Transverse colon (tissue), 4 donors: Measurements from ENCODE around the gene OVCH2. TPM values are rescaled to one million over a fixed set of nuclear protein-coding genes. Genes with fewer than 3 reads are reported as not detected.
"Not testable (repeated sequence)": the region's sequence is repeated elsewhere in the genome, so short reads cannot be mapped to it uniquely, and the experiment has no call there.

Source experiments
- DNase-seq: peaks from one replicate; pipeline ENCODE4 v3.0.0-alpha.2; 2019
- H3K27ac ChIP-seq, 4 donors: fragments of 200-600 bp; sonication (generic); 2 replicates each; pipeline ENCODE4 v1.5.1; 2016 to 2018; ENCODE audit warnings: inconsistent platforms in 4 of 4
- H3K27me3 ChIP-seq: fragments of 200-600 bp; sonication (generic); 2 replicates; pipeline ENCODE4 v1.5.1; 2017; ENCODE audit warnings: inconsistent platforms
- H3K36me3 ChIP-seq, 4 donors: fragments of 200-600 bp; sonication (generic); 2 replicates each; pipeline ENCODE4 v1.5.1; 2017 to 2019; ENCODE audit warnings: inconsistent platforms in 4 of 4
- H3K4me1 ChIP-seq, 4 donors: fragments of 200-600 bp; sonication (generic); 2 replicates each; pipeline ENCODE4 v1.5.1; 2017 to 2020; ENCODE audit warnings: inconsistent platforms in 4 of 4
- H3K4me3 ChIP-seq, 4 donors: fragments of 200-600 bp; sonication (generic); 1 replicate in 1 of 4; 2 replicates in 3 of 4; pipeline versions ENCODE4 v1.5.1 to v1.6.1; 2017 to 2019; ENCODE audit warnings: inconsistent platforms in 4 of 4
- H3K9me3 ChIP-seq, 2 donors: fragments of 200-600 bp; sonication (generic); 2 replicates each; pipeline ENCODE4 v1.5.1; 2017 to 2019; ENCODE audit warnings: inconsistent platforms in 2 of 2
- CTCF ChIP-seq, 5 experiments: fragments of 200-600 bp in 3 of 5; fragments of 450-650 bp in 2 of 5; sonication (generic) in 3 of 5; IDR thresholded peaks; 1 replicate in 2 of 5; 2 replicates in 3 of 5; pipeline ENCODE4 v1.5.1; 2016 to 2017; ENCODE audit warnings: antibody characterized with exemption in 5 of 5, inconsistent platforms in 3 of 5, mild to moderate bottlenecking in 2 of 5, moderate library complexity in 1 of 5
- EP300 ChIP-seq: sonication (generic); formaldehyde crosslinking; IDR thresholded peaks from one replicate; pipeline ENCODE4 v1.6.1; 2017; ENCODE audit warnings: antibody characterized with exemption, low read depth
- POLR2A ChIP-seq: fragments of 450-650 bp; IDR thresholded peaks from one replicate; pipeline ENCODE4 v1.6.1; 2016; ENCODE audit warnings: antibody characterized with exemption, mild to moderate bottlenecking, moderate library complexity
- POLR2AphosphoS5 ChIP-seq, 3 donors: sonication (generic); formaldehyde crosslinking; IDR thresholded peaks; one replicate each; pipeline ENCODE4 v1.6.1; 2016; ENCODE audit warnings: antibody characterized with exemption in 3 of 3
- WGBS, 2 donors: methylation state at CpG; one replicate each; pipeline ENCODE4 v1.1.5; 2018; ENCODE audit warnings: low coverage in 1 of 2; 5-methylcytosine and 5-hydroxymethylcytosine counted together
- in situ Hi-C, 4 donors: fragments of 200-750 bp; cut with MboI; loops; one replicate each; pipeline versions ENCODE4 v1.15.0 to v1.15.1; 2017; ENCODE audit warnings: low sequenced_read_pairs in 3 of 4, low pct_ligation_motif_present in 1 of 4, low pct_unique_long_range_greater_than_20kb in 1 of 4
- intact Hi-C: fragments of 100-400 bp; cut with DNase I; formaldehyde crosslinking; loops from one replicate; pipeline ENCODE4 v1.15.1; 2023; ENCODE audit warnings: low total_unique reads
- total RNA-seq, 4 donors: library from RNA; depleted of rRNA; stranded (reverse); fragments of >200 nt; gene quantifications; one replicate each; pipeline ENCODE4 v1.1.0, GENCODE V29; 2016

OVCH2 gene
- total RNA-seq, result not detected

- Histone ChIP-seq H3K36me3 (no peaks in the 10 kb centered on the region), H3K4me3 (no peak within 1 kb of the TSS), H3K27ac (no peak within 1 kb of the TSS), H3K9me3 (no peaks in the 10 kb centered on the region), H3K4me1 (no peaks in the 10 kb centered on the region), H3K27me3 (no peaks in the 10 kb centered on the region)
- in situ Hi-C loops, result no loop called here
- no peak for DNase-seq
- intact Hi-C loops, result no loop called here
- TF ChIP-seq CTCF (IDR thresholded peaks at IDR 0.05) (no peak), EP300 (no peak), POLR2A (no peak), POLR2AphosphoS5 (IDR thresholded peaks at IDR 0.05) (no peak)
- WGBS, 2 donors, result 54 to 67% methylated on average over 2 of the region's 2 CpGs
Observed at GRCh38 chr11:7706377-7706776, at the start of gene OVCH2. TSS of gene OVCH2 (minus strand) at chr11:7706477. CDS start at chr11:7706394, 83 bp downstream.

- 75 to 76% methylated on average over 2 of the region's 2 CpGs for WGBS, 2 donors
Observed at GRCh38 chr11:7749456-7749855, 43.2 kb upstream of the OVCH2 start.

GRCh38 chr11:7734767-7735166 lies 28.5 kb upstream of the OVCH2 start:
- DNase-seq, intact Hi-C loops, H3K27ac ChIP-seq, H3K27me3 ChIP-seq, H3K4me3 ChIP-seq, H3K9me3 ChIP-seq, in situ Hi-C loops, H3K36me3 ChIP-seq, H3K4me1 ChIP-seq: not testable (repeated sequence)
- 82% methylated on average over 14 of the region's 14 CpGs; no CpG with 5 or more reads in 1 of the 2 donors for WGBS, 2 donors

More at GRCh38 chr11:7749456-7749855, 43.2 kb upstream of the OVCH2 start:
- no peak for TF ChIP-seq CTCF (IDR thresholded peaks at IDR 0.05)
- TF ChIP-seq POLR2AphosphoS5 (IDR thresholded peaks at IDR 0.05), result no peak
- no peak for TF ChIP-seq POLR2A
- TF ChIP-seq EP300, result no peak
- in situ Hi-C loops (no loop called here), intact Hi-C loops (no loop called here)
- Histone ChIP-seq H3K4me3 (no peak overlapping the region), H3K4me1 (no peaks in the 10 kb centered on the region), H3K27ac (no peak overlapping the region), H3K9me3 (no peaks in the 10 kb centered on the region), H3K36me3 (no peaks in the 10 kb centered on the region), H3K27me3 (no peaks in the 10 kb centered on the region)
- DNase-seq, result no peak

- Histone ChIP-seq H3K4me3 (no peak overlapping the region), H3K27me3 (no peaks in the 10 kb centered on the region), H3K27ac (no peak overlapping the region), H3K9me3 (no peaks in the 10 kb centered on the region), H3K4me1 (no peaks in the 10 kb centered on the region), H3K36me3 (no peaks in the 10 kb centered on the region)
- intact Hi-C loops, result no loop called here
- in situ Hi-C loops, result no loop called here
- no peak for DNase-seq
- TF ChIP-seq CTCF (IDR thresholded peaks at IDR 0.05) (no peak), POLR2AphosphoS5 (IDR thresholded peaks at IDR 0.05) (no peak), POLR2A (no peak), EP300 (no peak)
- 58 to 59% methylated on average over 3 of the region's 3 CpGs for WGBS, 2 donors
Observed at GRCh38 chr11:7714786-7715185, 8.5 kb upstream of the OVCH2 start.

- no peak overlapping the region for H3K27ac ChIP-seq
- TF ChIP-seq POLR2AphosphoS5 (IDR thresholded peaks at IDR 0.05), result no peak
- TF ChIP-seq POLR2A, result no peak
- TF ChIP-seq EP300, result no peak
- no peak for TF ChIP-seq CTCF (IDR thresholded peaks at IDR 0.05)
- 41 to 49% methylated on average over 4 to 5 of the region's 5 CpGs for WGBS, 2 donors
- no peaks in the 10 kb centered on the region for H3K27me3 ChIP-seq
- no peaks in the 10 kb centered on the region for H3K9me3 ChIP-seq
- no peak overlapping the region for H3K4me3 ChIP-seq
- in situ Hi-C loops, result no loop called here
- intact Hi-C loops, result no loop called here
- no peaks in the 10 kb centered on the region for H3K4me1 ChIP-seq
- DNase-seq, result no peak
- H3K36me3 ChIP-seq, result no peaks in the 10 kb centered on the region
Observed at GRCh38 chr11:7703740-7704139, 2.5 kb downstream of the OVCH2 start.
